Naive thymus-derived CD8-positive, alpha-beta T cell (primary cell): Measurements from ENCODE around the gene NCSTN. TPM values are rescaled to one million over a fixed set of nuclear protein-coding genes. Genes with fewer than 3 reads are reported as not detected.

ENCODE experiments used
- ATAC-seq, 2 donors: fragments of 150-1000 bp; cut with Tn5 transposase in 1 of 2; sonication (Bioruptor Pico), chemical (Tn5 transposase) in 1 of 2; 1 replicate in 1 of 2; 2 replicates in 1 of 2; pipeline ENCODE4 v1.10.0; 2021; ENCODE audit warnings: mild to moderate bottlenecking in 2 of 2, moderate library complexity in 2 of 2
- POLR2A ChIA-PET: fragments of 350-600 bp; sonication (Branson Sonifier 250); formaldehyde crosslinking; loops from one replicate; lab custom pipeline; 2021; ENCODE audit warnings: antibody characterized with exemption; lab: Charles Lee
- DNase-seq, 10 donors: peaks; one replicate each; pipeline versions ENCODE4 v3.0.0 to v3.0.0-alpha.2; 2020 to 2022
- H3K27ac Mint-ChIP-seq, 10 donors: one replicate each; pipeline ENCODE4 v1.8.0; 2020 to 2022; ENCODE audit warnings: mild to moderate bottlenecking in 10 of 10, mixed read lengths in 10 of 10, moderate library complexity in 4 of 10, inconsistent platforms in 1 of 10
- H3K27me3 Mint-ChIP-seq, 5 donors: one replicate each; pipeline ENCODE4 v1.8.0; 2021 to 2022; ENCODE audit warnings: mixed read lengths in 5 of 5
- H3K36me3 Mint-ChIP-seq, 3 donors: one replicate each; pipeline ENCODE4 v1.8.0; 2020 to 2022; ENCODE audit warnings: mixed read lengths in 3 of 3, mild to moderate bottlenecking in 2 of 3, inconsistent platforms in 1 of 3
- H3K4me1 Mint-ChIP-seq, 4 donors: one replicate each; pipeline ENCODE4 v1.8.0; 2021 to 2022; ENCODE audit warnings: mixed read lengths in 4 of 4
- H3K4me3 Mint-ChIP-seq, 10 donors: one replicate each; pipeline ENCODE4 v1.8.0; 2020 to 2022; ENCODE audit warnings: mild to moderate bottlenecking in 10 of 10, mixed read lengths in 10 of 10, moderate library complexity in 6 of 10, inconsistent platforms in 1 of 10
- H3K9me3 Mint-ChIP-seq, 9 donors: one replicate each; pipeline ENCODE4 v1.8.0; 2020 to 2022; ENCODE audit warnings: mixed read lengths in 9 of 9, mild to moderate bottlenecking in 3 of 9, inconsistent platforms in 1 of 9, moderate library complexity in 1 of 9
- polyA plus RNA-seq, 3 donors: library from polyadenylated mRNA; unstranded; fragments of 300-500 nt; fragmentation: Illumina TruSeq; gene quantifications; one replicate each; pipeline ENCODE4 v1.2.3, GENCODE V29; 2021
- total RNA-seq, 8 experiments: library from RNA in 2 of 8; stranded (reverse) in 2 of 8; gene quantifications; one replicate each; pipeline ENCODE4 v1.2.3 and lab custom pipeline; 2021 to 2026

NCSTN gene
- total and polyA plus RNA-seq, 5 experiments from 2014 or later = 56.8 to 76.4 (median 64.2) TPM

GRCh38 chr1:160365325-160365724 is 22.1 kb downstream of the NCSTN start:
- peak overlapping the region in 2 of 10 donors; percentile 43 to 58 for H3K27ac Mint-ChIP-seq
- peaks cover 0 to 7% (median 2%) of the 10 kb centered on the region in 4 donors for H3K4me1 Mint-ChIP-seq
- POLR2A ChIA-PET = interaction anchor here (0.9 kb wide), 1 partner anchor 10 kb away, joined by 5 read pairs; no protein-coding TSS in a partner anchor
- no peak for DNase-seq
- H3K27me3 Mint-ChIP-seq = no peaks in the 10 kb centered on the region
- peaks cover 0 to 7% (median 0%) of the 10 kb centered on the region in 3 donors for H3K36me3 Mint-ChIP-seq
- ATAC-seq = no peak
- no peak overlapping the region for H3K4me3 Mint-ChIP-seq
- no peaks in the 10 kb centered on the region for H3K9me3 Mint-ChIP-seq

GRCh38 chr1:160366731-160367515 is 23.7 kb downstream of the NCSTN start, which contains the start of gene NHLH1:
TSS of gene NHLH1 (plus strand) at chr1:160367071. CDS start at chr1:160370732, 3,661 bp downstream.
- DNase-seq = no peak
- no peaks in the 10 kb centered on the region for H3K27me3 Mint-ChIP-seq
- POLR2A ChIA-PET = interaction anchor here (0.6 kb wide), 1 partner anchor 23 kb away, joined by 4 read pairs; the partner anchor contains the start of gene NCSTN
- no peak for ATAC-seq
- no peaks in the 10 kb centered on the region for H3K36me3 Mint-ChIP-seq
- H3K4me1 Mint-ChIP-seq = peaks cover 0 to 7% (median under 1%) of the 10 kb centered on the region in 4 donors
- peak within 1 kb of the TSS in 3 of 10 donors; percentile 4 to 84 (median 39) for H3K27ac Mint-ChIP-seq
- H3K4me3 Mint-ChIP-seq = no peak within 1 kb of the TSS
- H3K9me3 Mint-ChIP-seq = no peaks in the 10 kb centered on the region

- H3K4me3 Mint-ChIP-seq = no peak overlapping the region
- no peaks in the 10 kb centered on the region for H3K9me3 Mint-ChIP-seq
- POLR2A ChIA-PET = no interaction called here
- H3K27ac Mint-ChIP-seq = peak overlapping the region in 2 of 10 donors; percentile 4 to 39
- H3K4me1 Mint-ChIP-seq = peaks cover 0 to 6% (median under 1%) of the 10 kb centered on the region in 4 donors
- H3K36me3 Mint-ChIP-seq = no peaks in the 10 kb centered on the region
- no peak for DNase-seq
- no peaks in the 10 kb centered on the region for H3K27me3 Mint-ChIP-seq
- ATAC-seq = no peak
Measured at GRCh38 chr1:160367516-160367900, 24.3 kb downstream of the NCSTN start.

GRCh38 chr1:160367934-160368923 is 25.0 kb downstream of the NCSTN start:
- POLR2A ChIA-PET = no interaction called here
- no peak for DNase-seq
- peak overlapping the region in 3 of 10 donors; percentile 52 to 84 (median 58) for H3K27ac Mint-ChIP-seq

GRCh38 chr1:160369087-160369486 is 25.9 kb downstream of the NCSTN start:
- POLR2A ChIA-PET = no interaction called here
- DNase-seq (no peak), ATAC-seq (no peak)
- H3K27ac Mint-ChIP-seq = no peak overlapping the region
- H3K9me3 Mint-ChIP-seq = no peaks in the 10 kb centered on the region
- no peaks in the 10 kb centered on the region for H3K27me3 Mint-ChIP-seq
- no peaks in the 10 kb centered on the region for H3K36me3 Mint-ChIP-seq
- H3K4me3 Mint-ChIP-seq = no peak overlapping the region
- H3K4me1 Mint-ChIP-seq = peaks cover 0 to 6% (median 0%) of the 10 kb centered on the region in 4 donors

More at GRCh38 chr1:160367934-160368923, 25.0 kb downstream of the NCSTN start:
- Mint-ChIP-seq H3K4me1 (peaks cover 0 to 6% (median under 1%) of the 10 kb centered on the region in 4 donors), H3K36me3 (no peaks in the 10 kb centered on the region), H3K9me3 (no peaks in the 10 kb centered on the region), H3K27me3 (no peaks in the 10 kb centered on the region), H3K4me3 (no peak overlapping the region)
- no peak for ATAC-seq

- DNase-seq = no peak
- no peaks in the 10 kb centered on the region for H3K9me3 Mint-ChIP-seq
- peaks cover 0 to 5% (median 0%) of the 10 kb centered on the region in 5 donors for H3K27me3 Mint-ChIP-seq
- H3K4me3 Mint-ChIP-seq = no peak overlapping the region
- peaks cover 4 to 12% (median 6%) of the 10 kb centered on the region in 4 donors for H3K4me1 Mint-ChIP-seq
- ATAC-seq = no peak
- peak overlapping the region in 1 of 10 donors; percentile 73 for H3K27ac Mint-ChIP-seq
- POLR2A ChIA-PET = interaction anchor here (0.6 kb wide), 1 partner anchor 10 kb away, joined by 3 read pairs; no protein-coding TSS in a partner anchor
- H3K36me3 Mint-ChIP-seq = no peaks in the 10 kb centered on the region
Measured at GRCh38 chr1:160370561-160371345, 27.6 kb downstream of the NCSTN start.

GRCh38 chr1:160371346-160371631 is 28.1 kb downstream of the NCSTN start:
- DNase-seq = no peak
- POLR2A ChIA-PET = interaction anchor here (0.6 kb wide), 1 partner anchor 9 kb away, joined by 3 read pairs; no protein-coding TSS in a partner anchor
- peak overlapping the region in 1 of 10 donors; percentile 73 for H3K27ac Mint-ChIP-seq

GRCh38 chr1:160371756-160372155 is 28.6 kb downstream of the NCSTN start:
- no peak for ATAC-seq
- POLR2A ChIA-PET = interaction anchor here (0.6 kb wide), 2 partner anchors 9 to 87 kb away, joined by 3 read pairs; partner anchors contain the start of gene PEX19
- Mint-ChIP-seq H3K36me3 (no peaks in the 10 kb centered on the region), H3K27me3 (peaks cover 0 to 8% (median 2%) of the 10 kb centered on the region in 5 donors), H3K27ac (peak overlapping the region in 1 of 10 donors; percentile 73), H3K9me3 (no peaks in the 10 kb centered on the region), H3K4me1 (peaks cover 13 to 21% (median 14%) of the 10 kb centered on the region in 4 donors), H3K4me3 (no peak overlapping the region)
- no peak for DNase-seq

More at GRCh38 chr1:160371346-160371631, 28.1 kb downstream of the NCSTN start:
- H3K27me3 Mint-ChIP-seq = peaks cover 0 to 8% (median 0%) of the 10 kb centered on the region in 5 donors
- no peak overlapping the region for H3K4me3 Mint-ChIP-seq
- no peak for ATAC-seq
- no peaks in the 10 kb centered on the region for H3K9me3 Mint-ChIP-seq
- peaks cover 9 to 17% (median 10%) of the 10 kb centered on the region in 4 donors for H3K4me1 Mint-ChIP-seq
- no peaks in the 10 kb centered on the region for H3K36me3 Mint-ChIP-seq

- Mint-ChIP-seq H3K4me1 (peaks cover 11 to 21% (median 14%) of the 10 kb centered on the region in 4 donors), H3K9me3 (no peaks in the 10 kb centered on the region), H3K27me3 (peaks cover 0 to 8% (median 2%) of the 10 kb centered on the region in 5 donors), H3K27ac (peak overlapping the region in 1 of 10 donors; percentile 71), H3K4me3 (no peak overlapping the region), H3K36me3 (no peaks in the 10 kb centered on the region)
- ATAC-seq (no peak), DNase-seq (no peak)
- POLR2A ChIA-PET = interaction anchor here (0.6 kb wide), 1 partner anchor 95 kb away, joined by 4 read pairs; no protein-coding TSS in a partner anchor
Measured at GRCh38 chr1:160373696-160374095, 30.5 kb downstream of the NCSTN start.

- no peak for DNase-seq
- no peak overlapping the region for H3K4me3 Mint-ChIP-seq
- H3K36me3 Mint-ChIP-seq = no peaks in the 10 kb centered on the region
- peak overlapping the region in 1 of 10 donors; percentile 24 for H3K27ac Mint-ChIP-seq
- H3K9me3 Mint-ChIP-seq = no peaks in the 10 kb centered on the region
- POLR2A ChIA-PET = interaction anchor here (0.7 to 1.4 kb wide), 2 partner anchors 23 to 148 kb away, joined by 3 to 4 read pairs; no protein-coding TSS in a partner anchor
- peaks cover 11 to 21% (median 14%) of the 10 kb centered on the region in 4 donors for H3K4me1 Mint-ChIP-seq
- H3K27me3 Mint-ChIP-seq = peaks cover 0 to 8% (median 2%) of the 10 kb centered on the region in 5 donors
- no peak for ATAC-seq
Measured at GRCh38 chr1:160374306-160375110, 31.3 kb downstream of the NCSTN start.
